ENCODE measurements around the gene ADCY4. TPM values are rescaled to one million over a fixed set of nuclear protein-coding genes. Genes with fewer than 3 reads are reported as not detected.

The ADCY4 gene
- total RNA-seq, 1 donor from 2014 or later: not detected

GRCh38 chr14:24317141-24317928, 17.5 kb downstream of the ADCY4 start:
- DNase-seq (ENCODE audit: low read depth): peak; percentile 24

GRCh38 chr14:24316597-24316950, 18.3 kb downstream of the ADCY4 start:
- DNase-seq (ENCODE audit: low read depth): no peak

GRCh38 chr14:24315807-24316596, 18.9 kb downstream of the ADCY4 start:
- no peak for DNase-seq (ENCODE audit: low read depth)

- no peak for DNase-seq (ENCODE audit: low read depth)
Measured at GRCh38 chr14:24315243-24315806, 19.5 kb downstream of the ADCY4 start.

GRCh38 chr14:24314377-24315193, 20.3 kb downstream of the ADCY4 start:
- peak; percentile 21 for DNase-seq (ENCODE audit: low read depth)

GRCh38 chr14:24313913-24314312, 21.0 kb downstream of the ADCY4 start:
- DNase-seq (ENCODE audit: low read depth): no peak

- DNase-seq (ENCODE audit: low read depth): peak; percentile 67
Measured at GRCh38 chr14:24312736-24313507, 21.9 kb downstream of the ADCY4 start.

- DNase-seq (ENCODE audit: low read depth): no peak
Measured at GRCh38 chr14:24311837-24312615, 22.8 kb downstream of the ADCY4 start.

GRCh38 chr14:24310646-24311604, 23.9 kb downstream of the ADCY4 start, which contains the start of gene LTB4R:
TSS of gene LTB4R (plus strand) at chr14:24311502. CDS start at chr14:24315652, 4,150 bp downstream.
- no peak for DNase-seq (ENCODE audit: low read depth)

GRCh38 chr14:24310265-24310645, 24.6 kb downstream of the ADCY4 start:
- no peak for DNase-seq (ENCODE audit: low read depth)

- DNase-seq (ENCODE audit: low read depth): no peak
Measured at GRCh38 chr14:24309538-24310264, 25.2 kb downstream of the ADCY4 start, which contains the start of gene LTB4R2. TSS of gene LTB4R2 (plus strand) at chr14:24310140. CDS start at chr14:24310665, 525 bp downstream.

GRCh38 chr14:24308342-24309124, 26.3 kb downstream of the ADCY4 start:
- no peak for DNase-seq (ENCODE audit: low read depth)

GRCh38 chr14:24307575-24308341, 27.1 kb downstream of the ADCY4 start, which contains the start of gene CIDEB:
TSS of gene CIDEB (minus strand) at chr14:24307977. CDS start at chr14:24307858, 119 bp downstream.
- DNase-seq (ENCODE audit: low read depth): peak; percentile 66

- DNase-seq (ENCODE audit: low read depth): no peak
Measured at GRCh38 chr14:24307156-24307574, 27.7 kb downstream of the ADCY4 start.

- DNase-seq (ENCODE audit: low read depth): no peak
Measured at GRCh38 chr14:24304019-24304387, 30.9 kb downstream of the ADCY4 start.
